ENCODE measurements around the gene SDC4.
A peak's percentile ranks its signal among the peaks of the same experiment; 100 is the strongest.

Gene SDC4

DNA sequence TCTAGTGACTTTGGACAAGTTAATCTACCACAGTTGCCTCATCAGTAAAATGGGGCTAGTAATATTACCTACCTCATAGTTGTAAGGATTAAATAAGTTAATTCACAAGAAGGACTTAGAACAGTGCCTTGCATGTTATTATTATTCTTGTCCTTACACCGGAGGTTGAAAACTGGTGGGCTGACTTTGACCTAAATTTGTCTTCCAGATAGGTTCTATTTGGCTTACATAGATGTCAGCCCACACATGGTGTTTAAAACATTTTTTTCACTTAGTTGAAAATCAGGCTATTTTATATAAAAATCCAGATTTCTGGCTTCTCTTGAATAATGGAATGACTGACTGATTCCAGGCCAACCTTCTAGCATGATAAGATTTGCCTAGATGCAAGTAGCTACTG, 18.0 kb upstream of the SDC4 start:
- TF ChIP-seq, protein P1, sequence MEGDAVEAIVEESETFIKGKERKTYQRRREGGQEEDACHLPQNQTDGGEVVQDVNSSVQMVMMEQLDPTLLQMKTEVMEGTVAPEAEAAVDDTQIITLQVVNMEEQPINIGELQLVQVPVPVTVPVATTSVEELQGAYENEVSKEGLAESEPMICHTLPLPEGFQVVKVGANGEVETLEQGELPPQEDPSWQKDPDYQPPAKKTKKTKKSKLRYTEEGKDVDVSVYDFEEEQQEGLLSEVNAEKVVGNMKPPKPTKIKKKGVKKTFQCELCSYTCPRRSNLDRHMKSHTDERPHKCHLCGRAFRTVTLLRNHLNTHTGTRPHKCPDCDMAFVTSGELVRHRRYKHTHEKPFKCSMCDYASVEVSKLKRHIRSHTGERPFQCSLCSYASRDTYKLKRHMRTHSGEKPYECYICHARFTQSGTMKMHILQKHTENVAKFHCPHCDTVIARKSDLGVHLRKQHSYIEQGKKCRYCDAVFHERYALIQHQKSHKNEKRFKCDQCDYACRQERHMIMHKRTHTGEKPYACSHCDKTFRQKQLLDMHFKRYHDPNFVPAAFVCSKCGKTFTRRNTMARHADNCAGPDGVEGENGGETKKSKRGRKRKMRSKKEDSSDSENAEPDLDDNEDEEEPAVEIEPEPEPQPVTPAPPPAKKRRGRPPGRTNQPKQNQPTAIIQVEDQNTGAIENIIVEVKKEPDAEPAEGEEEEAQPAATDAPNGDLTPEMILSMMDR (IDR thresholded peaks at IDR 0.05; ENCODE audit: low read depth, low read length): no peak

DNA sequence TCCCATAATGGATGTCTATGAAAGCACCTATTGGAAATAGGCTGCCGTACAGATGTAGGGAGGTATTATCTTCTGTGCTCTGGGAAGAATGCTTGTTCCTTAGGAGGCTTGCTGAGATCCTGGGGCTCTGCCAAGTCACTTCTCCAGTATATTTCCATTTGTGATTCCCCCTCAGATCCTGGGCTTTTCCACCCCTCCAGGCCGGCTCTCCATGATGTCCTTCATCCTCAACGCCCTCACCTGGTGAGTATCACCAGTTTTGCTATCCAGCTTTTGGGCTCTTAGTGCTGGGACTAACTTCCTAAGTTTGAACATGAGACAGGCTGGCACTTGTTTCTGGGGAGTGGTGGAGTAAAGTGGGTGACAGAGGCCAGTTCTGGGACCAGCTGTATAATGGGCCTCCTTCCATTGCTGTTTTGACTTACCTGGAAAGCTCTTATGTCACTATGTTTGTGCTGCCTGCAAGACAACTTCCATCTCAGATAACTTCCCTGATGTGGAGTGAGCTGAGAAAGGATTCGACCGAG, 17.3 kb upstream of the SDC4 start:
- TF ChIP-seq, protein P1 (IDR thresholded peaks at IDR 0.05; ENCODE audit: low read depth, low read length): no peak
- H3K4me3 ChIP-seq (replicated peaks in 1 of 2; ENCODE audit: low read depth in 2 of 2, low read length in 2 of 2): no peak overlapping the region
- DNase-seq (ENCODE audit: low read depth in 2 of 2): no peak

More for the DNA sequence above, 18.0 kb upstream of the SDC4 start:
- H3K4me3 ChIP-seq (replicated peaks in 1 of 2; ENCODE audit: low read depth in 2 of 2, low read length in 2 of 2): no peak overlapping the region
- DNase-seq (ENCODE audit: low read depth in 2 of 2): no peak

DNA sequence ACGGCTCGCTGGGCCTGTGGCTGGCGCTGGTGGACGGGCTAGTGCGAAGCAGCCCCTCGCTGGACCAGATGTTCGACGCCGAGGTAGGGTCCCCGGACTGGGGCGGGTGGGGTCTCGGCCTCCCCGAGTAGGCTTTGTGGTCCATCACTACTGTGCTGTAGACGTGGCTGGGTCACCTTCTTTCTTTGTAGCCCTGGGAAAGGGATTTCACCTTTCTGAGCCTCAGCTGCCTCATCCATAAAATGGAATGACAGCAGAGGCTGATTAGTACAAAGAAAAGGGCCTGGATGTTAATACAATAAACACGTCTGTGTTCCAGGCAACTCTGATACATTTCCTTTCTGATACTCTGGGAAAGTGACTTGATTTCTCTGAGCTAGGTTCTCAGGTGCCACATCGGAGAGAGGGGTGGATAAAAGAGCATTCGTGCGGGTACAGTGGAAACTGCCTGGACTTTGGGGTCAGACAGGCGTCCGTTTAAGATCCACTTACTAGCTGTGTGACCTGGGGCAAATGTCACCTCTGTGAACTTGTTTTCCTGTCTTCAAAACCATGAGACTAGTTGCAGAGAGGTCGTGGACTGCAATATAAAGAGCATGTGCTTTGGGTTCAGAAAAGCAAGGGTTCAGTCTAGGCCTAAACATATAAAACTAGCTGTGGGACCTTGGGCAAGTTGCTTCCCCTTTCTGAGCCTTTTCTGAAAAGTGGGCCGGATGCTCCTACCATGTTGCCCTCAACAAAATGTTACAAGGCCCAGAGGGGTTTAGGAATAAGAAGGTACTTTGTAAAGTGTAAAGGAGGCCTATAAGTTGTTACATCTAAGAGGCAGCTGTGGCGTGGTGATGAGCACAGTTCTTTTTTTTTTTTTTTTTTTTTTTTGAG, 15.6 kb upstream of the SDC4 start:
- no peak for DNase-seq (ENCODE audit: low read depth in 2 of 2)
- TF ChIP-seq, protein P1 (IDR thresholded peaks at IDR 0.05; ENCODE audit: low read depth, low read length): no peak
- peak overlapping the region; percentile 88 to 90 for H3K4me3 ChIP-seq (replicated peaks in 1 of 2; ENCODE audit: low read depth in 2 of 2, low read length in 2 of 2)

DNA sequence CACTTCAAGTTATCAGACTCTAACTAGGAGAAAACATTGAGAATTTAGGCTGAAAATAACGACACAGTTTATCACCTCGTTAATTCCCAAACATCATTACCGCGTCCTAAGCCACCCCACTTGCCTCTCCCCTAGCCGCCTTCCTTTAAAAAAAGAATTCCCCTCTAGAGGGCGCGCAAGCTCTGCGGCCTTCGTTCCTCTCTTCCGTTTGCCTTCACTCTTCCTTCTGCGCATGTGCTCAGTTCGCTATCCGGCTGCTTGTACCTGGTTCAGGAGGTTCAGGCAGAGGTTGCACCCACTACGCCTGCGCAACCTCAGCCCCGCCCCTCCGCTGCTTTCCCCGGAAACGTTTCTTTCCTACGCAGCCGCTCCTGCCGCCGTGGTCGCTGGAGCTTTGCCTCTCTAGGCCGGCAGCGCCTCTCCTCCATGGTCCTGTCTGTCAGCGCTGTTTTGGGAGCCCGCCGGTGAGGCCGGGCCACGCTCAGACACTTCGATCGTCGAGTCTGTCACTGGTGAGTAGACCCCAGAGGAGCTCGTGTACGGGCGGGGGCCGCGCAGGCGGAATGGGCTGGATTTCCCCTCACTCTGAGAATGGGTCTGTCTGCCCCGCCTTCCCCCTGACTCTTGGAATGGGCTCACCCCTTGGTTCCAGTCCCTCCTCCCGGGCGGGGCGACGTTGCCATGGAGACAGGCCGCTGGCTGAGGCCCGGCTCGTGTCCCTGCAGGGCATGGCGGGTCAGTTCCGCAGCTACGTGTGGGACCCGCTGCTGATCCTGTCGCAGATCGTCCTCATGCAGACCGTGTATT, 14.8 kb upstream of the SDC4 start, which contains the start of gene SYS1:
SYS1 (plus strand) TSS at position 353 of the 807 bp plus-strand sequence; CDS start at position 729, 376 bp downstream.
- TF ChIP-seq, protein P1 (IDR thresholded peaks at IDR 0.05; ENCODE audit: low read depth, low read length): peak; percentile 83
- H3K4me3 ChIP-seq (replicated peaks in 1 of 2; ENCODE audit: low read depth in 2 of 2, low read length in 2 of 2): peak within 1 kb of the TSS; percentile 88 to 90
- DNase-seq (ENCODE audit: low read depth in 2 of 2): peak; percentile 99

DNA sequence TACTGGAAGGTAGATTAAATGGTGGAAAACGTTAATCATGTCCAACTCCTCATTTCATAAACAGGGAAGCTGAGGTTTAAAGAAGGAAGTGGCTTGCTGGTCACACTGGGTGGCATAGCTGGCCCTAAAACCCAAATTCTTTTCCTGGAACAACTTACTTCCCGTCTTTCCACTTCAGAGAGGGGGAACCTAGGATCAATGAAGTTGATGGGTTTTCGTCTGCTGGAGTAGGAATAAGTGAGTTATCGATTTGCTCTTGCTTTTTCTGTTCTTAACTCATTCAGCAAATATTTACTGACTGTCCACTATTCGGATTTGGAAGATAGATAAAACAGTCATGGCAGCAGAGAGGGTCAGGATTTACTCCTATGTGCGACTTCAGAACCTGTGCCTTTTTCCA, 13.6 kb upstream of the SDC4 start:
- no peak overlapping the region for H3K4me3 ChIP-seq (replicated peaks in 1 of 2; ENCODE audit: low read depth in 2 of 2, low read length in 2 of 2)
- TF ChIP-seq, protein P1 (IDR thresholded peaks at IDR 0.05; ENCODE audit: low read depth, low read length): no peak
- DNase-seq (ENCODE audit: low read depth in 2 of 2): no peak

DNA sequence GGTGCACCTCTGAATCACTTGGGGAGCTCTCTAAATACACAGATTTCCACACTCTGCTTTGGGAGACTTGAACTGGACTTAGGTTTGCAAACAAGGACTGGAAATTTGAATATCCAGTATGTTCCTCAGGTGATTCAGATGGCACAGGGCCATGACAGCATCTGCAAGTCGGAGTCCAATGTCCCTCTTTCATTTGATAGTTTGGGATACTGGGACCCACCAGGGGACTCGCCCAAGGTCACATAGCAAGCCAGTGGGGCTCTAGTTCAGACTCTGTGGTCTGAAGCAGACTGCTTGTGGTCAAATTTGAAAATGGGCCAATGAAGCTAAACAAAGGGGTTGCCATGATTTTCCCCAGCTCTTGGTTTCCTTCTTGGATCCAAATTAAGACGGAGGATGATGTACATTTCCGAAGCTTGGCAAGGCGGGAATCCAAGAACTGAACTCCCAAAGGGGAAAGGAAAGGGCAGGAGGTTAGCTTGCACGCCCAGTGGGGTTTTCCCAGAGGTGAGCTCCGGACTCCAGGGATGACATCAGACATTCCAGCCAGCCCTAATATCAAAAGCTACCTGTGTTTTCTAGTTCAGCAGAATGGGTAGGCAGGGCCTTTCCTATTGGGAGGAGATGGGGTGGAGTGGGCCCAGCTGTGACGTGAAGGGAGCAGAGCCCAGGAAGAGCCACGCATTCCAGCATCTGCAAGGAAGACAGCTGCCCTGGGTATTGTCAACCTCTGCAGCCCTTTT, 11.4 kb upstream of the SDC4 start:
- DNase-seq (ENCODE audit: low read depth in 2 of 2): peak; percentile 75 to 86
- TF ChIP-seq, protein P1 (IDR thresholded peaks at IDR 0.05; ENCODE audit: low read depth, low read length): no peak
- H3K4me3 ChIP-seq (replicated peaks in 1 of 2; ENCODE audit: low read depth in 2 of 2, low read length in 2 of 2): no peak overlapping the region
